GM12878 (cell line): ENCODE measurements around the gene HDAC8.

Experiments used
- BRCA1 ChIP-seq: IDR thresholded peaks from 2 replicates; pipeline ENCODE4 v1.6.1; 2011; ENCODE audit warnings: low read depth, low read length, improper control_type of control experiment
- CTCF ChIP-seq, 3 experiments: IDR thresholded peaks in 2 of 3; conservative IDR thresholded peaks in 1 of 3; 2 replicates each; pipeline ENCODE4 v1.5.1; 2011; ENCODE audit warnings: low read depth in 3 of 3, low read length in 3 of 3, mild to moderate bottlenecking in 3 of 3, control low read depth in 2 of 3, moderate library complexity in 2 of 3, inconsistent platforms in 1 of 3, mixed read lengths in 1 of 3; ENCODE audit not compliant: control insufficient read depth in 2 of 3, insufficient read depth in 1 of 3; ENCODE audit errors: extremely low read depth in 1 of 3
- MAX ChIP-seq: IDR thresholded peaks from 2 replicates; pipeline ENCODE4 v1.6.1; 2012; ENCODE audit warnings: low read depth, low read length, improper control_type of control experiment
- NRF1 ChIP-seq: conservative IDR thresholded peaks from 2 replicates; pipeline ENCODE4 v1.6.1; 2011; ENCODE audit warnings: mild to moderate bottlenecking, low read depth, low read length, improper control_type of control experiment
- POLR2A ChIP-seq: IDR thresholded peaks from 2 replicates; pipeline ENCODE4 v1.6.1; 2011; ENCODE audit warnings: low read depth, mild to moderate bottlenecking, low read length
- RBBP5 ChIP-seq: fragments of 200-600 bp; sonication (generic); conservative IDR thresholded peaks from 2 replicates; pipeline ENCODE4 v1.6.1; 2016
- SIN3A ChIP-seq: IDR thresholded peaks from 2 replicates; pipeline ENCODE4 v1.6.1; 2012; ENCODE audit warnings: low read depth, low read length, improper control_type of control experiment
- SMAD1 ChIP-seq: fragments of 450-650 bp; IDR thresholded peaks from 2 replicates; pipeline ENCODE4 v1.6.1; 2018; ENCODE audit warnings: mild to moderate bottlenecking, low read depth; ENCODE audit not compliant: partially characterized antibody
- TF ChIP-seq, protein P1 (sequence below): fragments of 450-650 bp; formaldehyde crosslinking; IDR thresholded peaks from 2 replicates; pipeline ENCODE4 v1.4.0; 2020; ENCODE audit warnings: mild to moderate bottlenecking, moderate library complexity
- TF ChIP-seq, protein P2 (sequence below): IDR thresholded peaks from 2 replicates; pipeline ENCODE4 v1.6.1; 2012; ENCODE audit warnings: mild to moderate bottlenecking, low read depth, low read length

GRCh38 chrX:72532366-72532765 lies 40.3 kb downstream of the HDAC8 start:
- TF ChIP-seq MAX (no peak), CTCF (IDR thresholded peaks at IDR 0.05 in 2 of 3, conservative IDR thresholded peaks at IDR 0.05 in 1 of 3; ENCODE audit: control insufficient read depth in 2 of 3, extremely low read depth in 1 of 3, insufficient read depth in 1 of 3, low read depth in 3 of 3, low read length in 3 of 3) (no peak), SIN3A (no peak), BRCA1 (no peak), SMAD1 (no peak), POLR2A (no peak), RBBP5 (no peak), NRF1 (no peak)
- TF ChIP-seq, protein P1, sequence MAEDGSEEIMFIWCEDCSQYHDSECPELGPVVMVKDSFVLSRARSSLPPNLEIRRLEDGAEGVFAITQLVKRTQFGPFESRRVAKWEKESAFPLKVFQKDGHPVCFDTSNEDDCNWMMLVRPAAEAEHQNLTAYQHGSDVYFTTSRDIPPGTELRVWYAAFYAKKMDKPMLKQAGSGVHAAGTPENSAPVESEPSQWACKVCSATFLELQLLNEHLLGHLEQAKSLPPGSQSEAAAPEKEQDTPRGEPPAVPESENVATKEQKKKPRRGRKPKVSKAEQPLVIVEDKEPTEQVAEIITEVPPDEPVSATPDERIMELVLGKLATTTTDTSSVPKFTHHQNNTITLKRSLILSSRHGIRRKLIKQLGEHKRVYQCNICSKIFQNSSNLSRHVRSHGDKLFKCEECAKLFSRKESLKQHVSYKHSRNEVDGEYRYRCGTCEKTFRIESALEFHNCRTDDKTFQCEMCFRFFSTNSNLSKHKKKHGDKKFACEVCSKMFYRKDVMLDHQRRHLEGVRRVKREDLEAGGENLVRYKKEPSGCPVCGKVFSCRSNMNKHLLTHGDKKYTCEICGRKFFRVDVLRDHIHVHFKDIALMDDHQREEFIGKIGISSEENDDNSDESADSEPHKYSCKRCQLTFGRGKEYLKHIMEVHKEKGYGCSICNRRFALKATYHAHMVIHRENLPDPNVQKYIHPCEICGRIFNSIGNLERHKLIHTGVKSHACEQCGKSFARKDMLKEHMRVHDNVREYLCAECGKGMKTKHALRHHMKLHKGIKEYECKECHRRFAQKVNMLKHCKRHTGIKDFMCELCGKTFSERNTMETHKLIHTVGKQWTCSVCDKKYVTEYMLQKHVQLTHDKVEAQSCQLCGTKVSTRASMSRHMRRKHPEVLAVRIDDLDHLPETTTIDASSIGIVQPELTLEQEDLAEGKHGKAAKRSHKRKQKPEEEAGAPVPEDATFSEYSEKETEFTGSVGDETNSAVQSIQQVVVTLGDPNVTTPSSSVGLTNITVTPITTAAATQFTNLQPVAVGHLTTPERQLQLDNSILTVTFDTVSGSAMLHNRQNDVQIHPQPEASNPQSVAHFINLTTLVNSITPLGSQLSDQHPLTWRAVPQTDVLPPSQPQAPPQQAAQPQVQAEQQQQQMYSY (CRISPR knock-in tag): no peak
- TF ChIP-seq, protein P2, sequence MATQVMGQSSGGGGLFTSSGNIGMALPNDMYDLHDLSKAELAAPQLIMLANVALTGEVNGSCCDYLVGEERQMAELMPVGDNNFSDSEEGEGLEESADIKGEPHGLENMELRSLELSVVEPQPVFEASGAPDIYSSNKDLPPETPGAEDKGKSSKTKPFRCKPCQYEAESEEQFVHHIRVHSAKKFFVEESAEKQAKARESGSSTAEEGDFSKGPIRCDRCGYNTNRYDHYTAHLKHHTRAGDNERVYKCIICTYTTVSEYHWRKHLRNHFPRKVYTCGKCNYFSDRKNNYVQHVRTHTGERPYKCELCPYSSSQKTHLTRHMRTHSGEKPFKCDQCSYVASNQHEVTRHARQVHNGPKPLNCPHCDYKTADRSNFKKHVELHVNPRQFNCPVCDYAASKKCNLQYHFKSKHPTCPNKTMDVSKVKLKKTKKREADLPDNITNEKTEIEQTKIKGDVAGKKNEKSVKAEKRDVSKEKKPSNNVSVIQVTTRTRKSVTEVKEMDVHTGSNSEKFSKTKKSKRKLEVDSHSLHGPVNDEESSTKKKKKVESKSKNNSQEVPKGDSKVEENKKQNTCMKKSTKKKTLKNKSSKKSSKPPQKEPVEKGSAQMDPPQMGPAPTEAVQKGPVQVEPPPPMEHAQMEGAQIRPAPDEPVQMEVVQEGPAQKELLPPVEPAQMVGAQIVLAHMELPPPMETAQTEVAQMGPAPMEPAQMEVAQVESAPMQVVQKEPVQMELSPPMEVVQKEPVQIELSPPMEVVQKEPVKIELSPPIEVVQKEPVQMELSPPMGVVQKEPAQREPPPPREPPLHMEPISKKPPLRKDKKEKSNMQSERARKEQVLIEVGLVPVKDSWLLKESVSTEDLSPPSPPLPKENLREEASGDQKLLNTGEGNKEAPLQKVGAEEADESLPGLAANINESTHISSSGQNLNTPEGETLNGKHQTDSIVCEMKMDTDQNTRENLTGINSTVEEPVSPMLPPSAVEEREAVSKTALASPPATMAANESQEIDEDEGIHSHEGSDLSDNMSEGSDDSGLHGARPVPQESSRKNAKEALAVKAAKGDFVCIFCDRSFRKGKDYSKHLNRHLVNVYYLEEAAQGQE: no peak
